Mucosa of gallbladder (tissue), 1 donor: ENCODE results near the gene MBNL2. TPM values are rescaled to one million over a fixed set of nuclear protein-coding genes. Genes with fewer than 3 reads are reported as not detected.

Experiments
- DNase-seq: peaks from one replicate; pipeline ENCODE4 v3.0.0-alpha.2; 2020; ENCODE audit warnings: low spot score
- total RNA-seq: library from RNA; stranded (reverse); gene quantifications from one replicate; pipeline ENCODE4 v1.2.1, GENCODE V29; 2021
- donor health status: DM: no; HTN: no; CAD: no.

MBNL2 gene
- total RNA-seq, 1 donor from 2014 or later = 74.7 TPM

GRCh38 chr13:97422118-97423054 is 200.3 kb downstream of the MBNL2 start:
- no peak for DNase-seq

GRCh38 chr13:97423300-97424045 is 201.3 kb downstream of the MBNL2 start:
- DNase-seq = no peak

- no peak for DNase-seq
Observed at GRCh38 chr13:97425590-97425989, 203.5 kb downstream of the MBNL2 start.

GRCh38 chr13:97426695-97427094 is 204.6 kb downstream of the MBNL2 start:
- no peak for DNase-seq

- no peak for DNase-seq
Observed at GRCh38 chr13:97429681-97430081, 207.5 kb downstream of the MBNL2 start.

GRCh38 chr13:97430296-97430695 is 208.2 kb downstream of the MBNL2 start:
- DNase-seq = no peak

GRCh38 chr13:97431171-97431764 is 209.1 kb downstream of the MBNL2 start:
- no peak for DNase-seq

- no peak for DNase-seq
Observed at GRCh38 chr13:97432232-97432916, 210.2 kb downstream of the MBNL2 start.

GRCh38 chr13:97432917-97433726 is 211.0 kb downstream of the MBNL2 start:
- peak; percentile 100 for DNase-seq

- DNase-seq = peak; percentile 94
Observed at GRCh38 chr13:97433727-97434396, 211.7 kb downstream of the MBNL2 start, which contains the start of gene RAP2A. Gene RAP2A (plus strand): TSS chr13:97434169. CDS start chr13:97434471, 302 bp downstream.

GRCh38 chr13:97434397-97435201 is 212.5 kb downstream of the MBNL2 start:
- DNase-seq = peak; percentile 29

GRCh38 chr13:97435323-97435722 is 213.2 kb downstream of the MBNL2 start:
- DNase-seq = no peak

- DNase-seq = no peak
Observed at GRCh38 chr13:97435794-97436193, 213.7 kb downstream of the MBNL2 start.

- no peak for DNase-seq
Observed at GRCh38 chr13:97436845-97437244, 214.7 kb downstream of the MBNL2 start.

GRCh38 chr13:97437729-97438128 is 215.6 kb downstream of the MBNL2 start:
- no peak for DNase-seq

- no peak for DNase-seq
Observed at GRCh38 chr13:97438856-97439595, 216.9 kb downstream of the MBNL2 start.

- no peak for DNase-seq
Observed at GRCh38 chr13:97440598-97441170, 218.6 kb downstream of the MBNL2 start.

GRCh38 chr13:97441368-97441767 is 219.2 kb downstream of the MBNL2 start:
- DNase-seq = no peak
